Duodenal mucosa (tissue), 2 donors: ENCODE results near the gene SNX24.
"Not testable (repeated sequence)": the region's sequence is repeated elsewhere in the genome, so short reads cannot be mapped to it uniquely, and the experiment has no call there.

Experiments
- H3K27ac ChIP-seq: one replicate; pipeline ENCODE4 v1.7.0; 2013; ENCODE audit warnings: low read depth, low read length
- H3K27me3 ChIP-seq, 2 donors: one replicate each; pipeline ENCODE4 v1.7.0; 2013; ENCODE audit warnings: low read length in 2 of 2, control low read depth in 1 of 2; ENCODE audit not compliant: insufficient read depth in 2 of 2, control insufficient read depth in 1 of 2
- H3K36me3 ChIP-seq, 2 donors: one replicate each; pipeline ENCODE4 v1.7.0; 2013; ENCODE audit warnings: low read length in 2 of 2, control low read depth in 1 of 2; ENCODE audit not compliant: insufficient read depth in 2 of 2, control insufficient read depth in 1 of 2
- H3K4me1 ChIP-seq, 2 donors: one replicate each; pipeline ENCODE4 v1.7.0; 2013; ENCODE audit warnings: low read length in 2 of 2, control low read depth in 1 of 2; ENCODE audit not compliant: insufficient read depth in 2 of 2, control insufficient read depth in 1 of 2
- H3K4me3 ChIP-seq, 2 donors: one replicate each; pipeline ENCODE4 v1.7.0; 2013; ENCODE audit warnings: low read length in 2 of 2, low read depth in 1 of 2
- H3K9ac ChIP-seq, 2 donors: one replicate each; pipeline ENCODE4 v1.7.0; 2013; ENCODE audit warnings: low read length in 2 of 2, low read depth in 1 of 2
- H3K9me3 ChIP-seq, 2 donors: one replicate each; pipeline ENCODE4 v1.7.0; 2013; ENCODE audit warnings: low read length in 2 of 2, control low read depth in 1 of 2; ENCODE audit not compliant: control insufficient read depth in 1 of 2

Gene SNX24

GRCh38 chr5:122844136-122844909, 1.1 kb upstream of the SNX24 start:
- Histone ChIP-seq H3K9ac (peak overlapping the region; percentile 84 to 86), H3K4me1 (peaks cover 16 to 18% of the 10 kb centered on the region in 2 donors)

GRCh38 chr5:122844910-122845228, 544 bp upstream of the SNX24 start:
- no peaks in the 10 kb centered on the region for H3K36me3 ChIP-seq
- peak overlapping the region; percentile 66 for H3K27ac ChIP-seq
- peak overlapping the region; percentile 79 to 86 for H3K4me3 ChIP-seq
- H3K9ac ChIP-seq = peak overlapping the region; percentile 84 to 86
- H3K9me3 ChIP-seq = no peaks in the 10 kb centered on the region
- H3K4me1 ChIP-seq = peaks cover 16 to 18% of the 10 kb centered on the region in 2 donors
- no peaks in the 10 kb centered on the region for H3K27me3 ChIP-seq

More at GRCh38 chr5:122844136-122844909, 1.1 kb upstream of the SNX24 start:
- Histone ChIP-seq H3K4me3 (peak overlapping the region; percentile 79 to 86), H3K27ac (peak overlapping the region; percentile 66), H3K9me3 (no peaks in the 10 kb centered on the region), H3K27me3 (no peaks in the 10 kb centered on the region), H3K36me3 (no peaks in the 10 kb centered on the region)

- Histone ChIP-seq H3K4me3 (peak overlapping the region; percentile 79 to 86), H3K4me1 (peaks cover 16 to 18% of the 10 kb centered on the region in 2 donors), H3K36me3 (no peaks in the 10 kb centered on the region), H3K9me3 (no peaks in the 10 kb centered on the region), H3K9ac (peak overlapping the region; percentile 60 to 69), H3K27ac (no peak overlapping the region), H3K27me3 (no peaks in the 10 kb centered on the region)
Measured at GRCh38 chr5:122846051-122846550, 688 bp downstream of the SNX24 start.

GRCh38 chr5:122847687-122848081, 2.3 kb downstream of the SNX24 start:
- no peak overlapping the region for H3K27ac ChIP-seq
- peaks cover 16 to 18% of the 10 kb centered on the region in 2 donors for H3K4me1 ChIP-seq
- H3K36me3 ChIP-seq = no peaks in the 10 kb centered on the region
- H3K4me3 ChIP-seq = no peak overlapping the region
- H3K9ac ChIP-seq = no peak overlapping the region
- H3K9me3 ChIP-seq = no peaks in the 10 kb centered on the region
- no peaks in the 10 kb centered on the region for H3K27me3 ChIP-seq

GRCh38 chr5:122849771-122850170, 4.4 kb downstream of the SNX24 start:
- Histone ChIP-seq H3K27ac (no peak overlapping the region), H3K9me3 (no peaks in the 10 kb centered on the region), H3K9ac (no peak overlapping the region), H3K4me1 (peaks cover 7 to 10% of the 10 kb centered on the region in 2 donors), H3K4me3 (no peak overlapping the region), H3K27me3 (no peaks in the 10 kb centered on the region), H3K36me3 (no peaks in the 10 kb centered on the region)

GRCh38 chr5:122857538-122857937, 12.1 kb downstream of the SNX24 start:
- H3K36me3 ChIP-seq, H3K27ac ChIP-seq, H3K4me1 ChIP-seq, H3K9ac ChIP-seq, H3K4me3 ChIP-seq, H3K9me3 ChIP-seq, H3K27me3 ChIP-seq: not testable (repeated sequence)

- Histone ChIP-seq H3K4me1 (peaks cover 0 to 4% of the 10 kb centered on the region in 2 donors), H3K9me3 (no peaks in the 10 kb centered on the region), H3K9ac (no peak overlapping the region), H3K27me3 (no peaks in the 10 kb centered on the region), H3K27ac (no peak overlapping the region), H3K4me3 (no peak overlapping the region), H3K36me3 (no peaks in the 10 kb centered on the region)
Measured at GRCh38 chr5:122858451-122858850, 13.0 kb downstream of the SNX24 start.

GRCh38 chr5:122863240-122863639, 17.8 kb downstream of the SNX24 start:
- H3K9ac ChIP-seq = no peak overlapping the region
- peaks cover 0 to 2% of the 10 kb centered on the region in 2 donors for H3K4me1 ChIP-seq
- no peaks in the 10 kb centered on the region for H3K36me3 ChIP-seq
- no peaks in the 10 kb centered on the region for H3K9me3 ChIP-seq
- H3K27me3 ChIP-seq = no peaks in the 10 kb centered on the region
- no peak overlapping the region for H3K4me3 ChIP-seq
- H3K27ac ChIP-seq = no peak overlapping the region

GRCh38 chr5:122863721-122864120, 18.3 kb downstream of the SNX24 start:
- no peaks in the 10 kb centered on the region for H3K9me3 ChIP-seq
- H3K27ac ChIP-seq = no peak overlapping the region
- no peaks in the 10 kb centered on the region for H3K27me3 ChIP-seq
- no peak overlapping the region for H3K9ac ChIP-seq
- H3K4me3 ChIP-seq = no peak overlapping the region
- H3K4me1 ChIP-seq = no peaks in the 10 kb centered on the region
- no peaks in the 10 kb centered on the region for H3K36me3 ChIP-seq

- Histone ChIP-seq H3K36me3 (no peaks in the 10 kb centered on the region), H3K4me3 (no peak overlapping the region), H3K9ac (no peak overlapping the region), H3K9me3 (no peaks in the 10 kb centered on the region), H3K4me1 (no peaks in the 10 kb centered on the region), H3K27me3 (no peaks in the 10 kb centered on the region), H3K27ac (no peak overlapping the region)
Measured at GRCh38 chr5:122864400-122864799, 19.0 kb downstream of the SNX24 start.
